WTC11 (cell line): ENCODE measurements around the gene BCL11B.

ENCODE experiments used
- ATF2 ChIP-seq: sonication (generic); formaldehyde crosslinking; IDR thresholded peaks from 2 replicates; pipeline ENCODE4 v1.8.1; 2022; ENCODE audit warnings: low read depth, missing genetic modification reagents, borderline replicate concordance
- ELF4 ChIP-seq: sonication (generic); formaldehyde crosslinking; IDR thresholded peaks from 2 replicates; pipeline ENCODE4 v1.8.1; 2022; ENCODE audit warnings: low read depth, mild to moderate bottlenecking, moderate library complexity, missing genetic modification reagents
- FOXJ3 ChIP-seq: sonication (generic); formaldehyde crosslinking; IDR thresholded peaks from 2 replicates; pipeline ENCODE4 v1.9.0; 2021; ENCODE audit warnings: missing genetic modification reagents, mild to moderate bottlenecking, borderline replicate concordance
- JUN ChIP-seq: sonication (generic); formaldehyde crosslinking; IDR thresholded peaks from 2 replicates; pipeline ENCODE4 v1.8.0; 2023; ENCODE audit warnings: mild to moderate bottlenecking, missing genetic modification reagents
- NR2C2 ChIP-seq: sonication (generic); formaldehyde crosslinking; IDR thresholded peaks from 2 replicates; pipeline ENCODE4 v1.8.0; 2022; ENCODE audit warnings: mild to moderate bottlenecking, missing genetic modification reagents
- RELA ChIP-seq: sonication (generic); formaldehyde crosslinking; IDR thresholded peaks from 2 replicates; pipeline ENCODE4 v1.8.1; 2022; ENCODE audit warnings: missing genetic modification reagents, mild to moderate bottlenecking, borderline replicate concordance
- SP1 ChIP-seq: sonication (generic); formaldehyde crosslinking; conservative IDR thresholded peaks from 2 replicates; pipeline ENCODE4 v1.8.1; 2022; ENCODE audit warnings: missing genetic modification reagents
- TEAD4 ChIP-seq: sonication (generic); formaldehyde crosslinking; IDR thresholded peaks from 2 replicates; pipeline ENCODE4 v1.8.0; 2022; ENCODE audit warnings: mild to moderate bottlenecking, missing genetic modification reagents
- ZNF121 ChIP-seq: sonication (generic); formaldehyde crosslinking; IDR thresholded peaks from 2 replicates; pipeline ENCODE4 v1.8.0; 2023; ENCODE audit warnings: missing genetic modification reagents
- ZNF138 ChIP-seq: sonication (generic); formaldehyde crosslinking; conservative IDR thresholded peaks from 2 replicates; pipeline ENCODE4 v1.8.1; 2022; ENCODE audit warnings: mild to moderate bottlenecking, moderate library complexity, missing genetic modification reagents
- ZNF317 ChIP-seq: sonication (generic); formaldehyde crosslinking; IDR thresholded peaks from 2 replicates; pipeline ENCODE4 v1.8.1; 2023; ENCODE audit warnings: low read depth, mild to moderate bottlenecking, moderate library complexity, missing genetic modification reagents, borderline replicate concordance
- TF ChIP-seq, protein P1 (sequence below): fragments of 200-600 bp; IDR thresholded peaks from 2 replicates; pipeline ENCODE4 v1.8.0; 2022; ENCODE audit warnings: antibody characterized with exemption
- TF ChIP-seq, protein P2 (sequence below): sonication (generic); formaldehyde crosslinking; IDR thresholded peaks from 2 replicates; pipeline ENCODE4 v1.8.1; 2023; ENCODE audit warnings: mild to moderate bottlenecking, missing genetic modification reagents

- TF ChIP-seq, protein P1, sequence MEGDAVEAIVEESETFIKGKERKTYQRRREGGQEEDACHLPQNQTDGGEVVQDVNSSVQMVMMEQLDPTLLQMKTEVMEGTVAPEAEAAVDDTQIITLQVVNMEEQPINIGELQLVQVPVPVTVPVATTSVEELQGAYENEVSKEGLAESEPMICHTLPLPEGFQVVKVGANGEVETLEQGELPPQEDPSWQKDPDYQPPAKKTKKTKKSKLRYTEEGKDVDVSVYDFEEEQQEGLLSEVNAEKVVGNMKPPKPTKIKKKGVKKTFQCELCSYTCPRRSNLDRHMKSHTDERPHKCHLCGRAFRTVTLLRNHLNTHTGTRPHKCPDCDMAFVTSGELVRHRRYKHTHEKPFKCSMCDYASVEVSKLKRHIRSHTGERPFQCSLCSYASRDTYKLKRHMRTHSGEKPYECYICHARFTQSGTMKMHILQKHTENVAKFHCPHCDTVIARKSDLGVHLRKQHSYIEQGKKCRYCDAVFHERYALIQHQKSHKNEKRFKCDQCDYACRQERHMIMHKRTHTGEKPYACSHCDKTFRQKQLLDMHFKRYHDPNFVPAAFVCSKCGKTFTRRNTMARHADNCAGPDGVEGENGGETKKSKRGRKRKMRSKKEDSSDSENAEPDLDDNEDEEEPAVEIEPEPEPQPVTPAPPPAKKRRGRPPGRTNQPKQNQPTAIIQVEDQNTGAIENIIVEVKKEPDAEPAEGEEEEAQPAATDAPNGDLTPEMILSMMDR: no peak
- no peak for TF ChIP-seq ELF4 (CRISPR knock-in tag)
- no peak for TF ChIP-seq TEAD4 (CRISPR knock-in tag)
- no peak for TF ChIP-seq JUN (CRISPR knock-in tag)
- TF ChIP-seq, protein P2, sequence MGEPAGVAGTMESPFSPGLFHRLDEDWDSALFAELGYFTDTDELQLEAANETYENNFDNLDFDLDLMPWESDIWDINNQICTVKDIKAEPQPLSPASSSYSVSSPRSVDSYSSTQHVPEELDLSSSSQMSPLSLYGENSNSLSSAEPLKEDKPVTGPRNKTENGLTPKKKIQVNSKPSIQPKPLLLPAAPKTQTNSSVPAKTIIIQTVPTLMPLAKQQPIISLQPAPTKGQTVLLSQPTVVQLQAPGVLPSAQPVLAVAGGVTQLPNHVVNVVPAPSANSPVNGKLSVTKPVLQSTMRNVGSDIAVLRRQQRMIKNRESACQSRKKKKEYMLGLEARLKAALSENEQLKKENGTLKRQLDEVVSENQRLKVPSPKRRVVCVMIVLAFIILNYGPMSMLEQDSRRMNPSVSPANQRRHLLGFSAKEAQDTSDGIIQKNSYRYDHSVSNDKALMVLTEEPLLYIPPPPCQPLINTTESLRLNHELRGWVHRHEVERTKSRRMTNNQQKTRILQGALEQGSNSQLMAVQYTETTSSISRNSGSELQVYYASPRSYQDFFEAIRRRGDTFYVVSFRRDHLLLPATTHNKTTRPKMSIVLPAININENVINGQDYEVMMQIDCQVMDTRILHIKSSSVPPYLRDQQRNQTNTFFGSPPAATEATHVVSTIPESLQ: no peak
- no peak for TF ChIP-seq SP1 (CRISPR knock-in tag)
- no peak for TF ChIP-seq NR2C2 (CRISPR knock-in tag)
- no peak for TF ChIP-seq ZNF317 (CRISPR knock-in tag)
- TF ChIP-seq ZNF138: no peak
- no peak for TF ChIP-seq RELA
- TF ChIP-seq ATF2 (CRISPR knock-in tag): no peak
- no peak for TF ChIP-seq ZNF121 (CRISPR knock-in tag)
- no peak for TF ChIP-seq FOXJ3 (CRISPR knock-in tag)
These were observed 41.5 kb downstream of the BCL11B start for GRCh38 chr14:99230208-99231151.
